ENCODE data around the gene JARID2.
"Not testable (repeated sequence)": the region's sequence is repeated elsewhere in the genome, so short reads cannot be mapped to it uniquely, and the experiment has no call there.

JARID2 gene

DNA sequence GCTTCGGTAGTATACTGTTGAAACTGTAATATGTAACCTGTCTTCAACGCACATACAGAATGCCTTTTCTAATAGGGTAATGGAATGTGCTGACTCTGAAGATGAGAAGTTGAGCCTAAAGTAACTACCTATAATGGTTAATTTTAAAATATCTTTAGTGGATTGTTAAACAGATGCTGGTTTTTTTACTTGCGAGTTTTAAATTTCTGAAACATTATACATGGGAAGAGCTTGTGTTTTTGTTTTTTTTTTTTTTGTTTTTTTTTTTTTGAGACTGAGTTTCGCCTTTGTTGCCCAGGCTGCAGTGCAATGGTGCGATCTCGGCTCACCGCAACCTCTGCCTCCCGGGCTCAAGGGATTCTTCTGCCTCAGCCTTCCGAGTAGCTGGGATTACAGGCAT lies 166.9 kb downstream of the JARID2 start:
- Histone ChIP-seq H3K4me1 (ENCODE audit: insufficient read depth, low read length) (peaks cover 4% of the 10 kb centered on the region), H3K36me3 (ENCODE audit: insufficient read depth, low read length) (no peaks in the 10 kb centered on the region), H3K4me3 (ENCODE audit: low read depth in 1 of 2, low read length in 2 of 2) (no peak overlapping the region), H3K27ac (ENCODE audit: low read depth, low read length) (no peak overlapping the region), H3K9ac (ENCODE audit: low read length) (no peak overlapping the region), H3K9me3 (ENCODE audit: low read length) (no peaks in the 10 kb centered on the region), H3K27me3 (ENCODE audit: control insufficient read depth in 1 of 2, insufficient read depth in 2 of 2, low read length in 2 of 2) (no peaks in the 10 kb centered on the region)

GRCh38 chr6:15413466-15414234 lies 167.8 kb downstream of the JARID2 start:
- Histone ChIP-seq H3K36me3 (ENCODE audit: insufficient read depth, low read length) (no peaks in the 10 kb centered on the region), H3K9me3 (ENCODE audit: low read length) (no peaks in the 10 kb centered on the region), H3K9ac (ENCODE audit: low read length) (no peak overlapping the region), H3K4me3 (ENCODE audit: low read depth in 1 of 2, low read length in 2 of 2) (no peak overlapping the region), H3K4me1 (ENCODE audit: insufficient read depth, low read length) (peaks cover 4% of the 10 kb centered on the region), H3K27ac (ENCODE audit: low read depth, low read length) (no peak overlapping the region), H3K27me3 (ENCODE audit: control insufficient read depth in 1 of 2, insufficient read depth in 2 of 2, low read length in 2 of 2) (no peaks in the 10 kb centered on the region)

GRCh38 chr6:15414235-15414612 lies 168.4 kb downstream of the JARID2 start:
- H3K9me3 ChIP-seq (ENCODE audit: low read length), result no peaks in the 10 kb centered on the region
- H3K4me3 ChIP-seq (ENCODE audit: low read depth in 1 of 2, low read length in 2 of 2), result no peak overlapping the region
- H3K4me1 ChIP-seq (ENCODE audit: insufficient read depth, low read length), result peaks cover 4% of the 10 kb centered on the region
- no peak overlapping the region for H3K9ac ChIP-seq (ENCODE audit: low read length)
- no peaks in the 10 kb centered on the region for H3K36me3 ChIP-seq (ENCODE audit: insufficient read depth, low read length)
- H3K27ac ChIP-seq (ENCODE audit: low read depth, low read length), result no peak overlapping the region
- H3K27me3 ChIP-seq (ENCODE audit: control insufficient read depth in 1 of 2, insufficient read depth in 2 of 2, low read length in 2 of 2), result no peaks in the 10 kb centered on the region

- H3K4me1 ChIP-seq (ENCODE audit: insufficient read depth, low read length); H3K9ac ChIP-seq (ENCODE audit: low read length); H3K9me3 ChIP-seq (ENCODE audit: low read length); H3K36me3 ChIP-seq (ENCODE audit: insufficient read depth, low read length); H3K4me3 ChIP-seq (ENCODE audit: low read depth in 1 of 2, low read length in 2 of 2); H3K27me3 ChIP-seq (ENCODE audit: control insufficient read depth in 1 of 2, insufficient read depth in 2 of 2, low read length in 2 of 2); H3K27ac ChIP-seq (ENCODE audit: low read depth, low read length): not testable (repeated sequence)
Measured at GRCh38 chr6:15415622-15416021, 169.8 kb downstream of the JARID2 start.

GRCh38 chr6:15416932-15417509 lies 171.2 kb downstream of the JARID2 start:
- Histone ChIP-seq H3K36me3 (ENCODE audit: insufficient read depth, low read length) (no peaks in the 10 kb centered on the region), H3K27ac (ENCODE audit: low read depth, low read length) (no peak overlapping the region), H3K9ac (ENCODE audit: low read length) (no peak overlapping the region), H3K4me1 (ENCODE audit: insufficient read depth, low read length) (peaks cover 4% of the 10 kb centered on the region), H3K9me3 (ENCODE audit: low read length) (no peaks in the 10 kb centered on the region), H3K27me3 (ENCODE audit: control insufficient read depth in 1 of 2, insufficient read depth in 2 of 2, low read length in 2 of 2) (no peaks in the 10 kb centered on the region), H3K4me3 (ENCODE audit: low read depth in 1 of 2, low read length in 2 of 2) (no peak overlapping the region)

GRCh38 chr6:15417811-15418210 lies 171.9 kb downstream of the JARID2 start:
- H3K36me3 ChIP-seq (ENCODE audit: insufficient read depth, low read length), result no peaks in the 10 kb centered on the region
- H3K9ac ChIP-seq (ENCODE audit: low read length), result no peak overlapping the region
- no peak overlapping the region for H3K27ac ChIP-seq (ENCODE audit: low read depth, low read length)
- H3K4me1 ChIP-seq (ENCODE audit: insufficient read depth, low read length), result peaks cover 4% of the 10 kb centered on the region
- H3K4me3 ChIP-seq (ENCODE audit: low read depth in 1 of 2, low read length in 2 of 2), result no peak overlapping the region
- H3K9me3 ChIP-seq (ENCODE audit: low read length), result no peaks in the 10 kb centered on the region
- H3K27me3 ChIP-seq (ENCODE audit: control insufficient read depth in 1 of 2, insufficient read depth in 2 of 2, low read length in 2 of 2), result no peaks in the 10 kb centered on the region

DNA sequence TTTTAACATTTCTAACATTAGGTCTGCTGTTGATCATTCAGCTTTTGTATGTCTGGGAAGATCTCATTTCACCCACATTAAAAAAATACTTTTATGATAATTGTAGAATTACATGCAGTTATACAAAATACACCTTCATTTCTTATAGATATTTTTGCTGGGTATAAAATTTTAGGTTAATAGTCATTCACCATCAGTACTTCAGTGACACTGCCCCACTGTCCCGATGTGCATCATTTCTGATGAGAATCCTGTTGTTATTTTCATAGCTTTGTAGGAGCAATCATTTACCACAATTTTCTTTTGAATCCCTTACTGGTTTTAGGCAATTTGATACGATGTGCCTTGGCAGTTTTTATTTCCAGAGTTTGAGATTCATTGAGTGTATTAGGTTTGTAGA lies 173.6 kb downstream of the JARID2 start:
- H3K4me1 ChIP-seq (ENCODE audit: insufficient read depth, low read length), result no peaks in the 10 kb centered on the region
- no peak overlapping the region for H3K27ac ChIP-seq (ENCODE audit: low read depth, low read length)

GRCh38 chr6:15420959-15421438 lies 175.1 kb downstream of the JARID2 start:
- no peaks in the 10 kb centered on the region for H3K36me3 ChIP-seq (ENCODE audit: insufficient read depth, low read length)
- H3K4me1 ChIP-seq (ENCODE audit: insufficient read depth, low read length), result no peaks in the 10 kb centered on the region
- no peak overlapping the region for H3K27ac ChIP-seq (ENCODE audit: low read depth, low read length)
- H3K9me3 ChIP-seq (ENCODE audit: low read length), result no peaks in the 10 kb centered on the region
- no peak overlapping the region for H3K9ac ChIP-seq (ENCODE audit: low read length)
- H3K27me3 ChIP-seq (ENCODE audit: control insufficient read depth in 1 of 2, insufficient read depth in 2 of 2, low read length in 2 of 2), result no peaks in the 10 kb centered on the region
- H3K4me3 ChIP-seq (ENCODE audit: low read depth in 1 of 2, low read length in 2 of 2), result no peak overlapping the region

More for the DNA sequence above, 173.6 kb downstream of the JARID2 start:
- H3K4me3 ChIP-seq (ENCODE audit: low read depth in 1 of 2, low read length in 2 of 2), result no peak overlapping the region
- H3K9me3 ChIP-seq (ENCODE audit: low read length), result no peaks in the 10 kb centered on the region
- no peaks in the 10 kb centered on the region for H3K27me3 ChIP-seq (ENCODE audit: control insufficient read depth in 1 of 2, insufficient read depth in 2 of 2, low read length in 2 of 2)
- no peaks in the 10 kb centered on the region for H3K36me3 ChIP-seq (ENCODE audit: insufficient read depth, low read length)
- H3K9ac ChIP-seq (ENCODE audit: low read length), result no peak overlapping the region

- Histone ChIP-seq H3K27ac (ENCODE audit: low read depth, low read length) (no peak overlapping the region), H3K9me3 (ENCODE audit: low read length) (no peaks in the 10 kb centered on the region), H3K36me3 (ENCODE audit: insufficient read depth, low read length) (no peaks in the 10 kb centered on the region), H3K4me3 (ENCODE audit: low read depth in 1 of 2, low read length in 2 of 2) (no peak overlapping the region), H3K9ac (ENCODE audit: low read length) (no peak overlapping the region), H3K27me3 (ENCODE audit: control insufficient read depth in 1 of 2, insufficient read depth in 2 of 2, low read length in 2 of 2) (no peaks in the 10 kb centered on the region), H3K4me1 (ENCODE audit: insufficient read depth, low read length) (peaks cover 6% of the 10 kb centered on the region)
Measured at GRCh38 chr6:15421945-15422733, 176.3 kb downstream of the JARID2 start.

DNA sequence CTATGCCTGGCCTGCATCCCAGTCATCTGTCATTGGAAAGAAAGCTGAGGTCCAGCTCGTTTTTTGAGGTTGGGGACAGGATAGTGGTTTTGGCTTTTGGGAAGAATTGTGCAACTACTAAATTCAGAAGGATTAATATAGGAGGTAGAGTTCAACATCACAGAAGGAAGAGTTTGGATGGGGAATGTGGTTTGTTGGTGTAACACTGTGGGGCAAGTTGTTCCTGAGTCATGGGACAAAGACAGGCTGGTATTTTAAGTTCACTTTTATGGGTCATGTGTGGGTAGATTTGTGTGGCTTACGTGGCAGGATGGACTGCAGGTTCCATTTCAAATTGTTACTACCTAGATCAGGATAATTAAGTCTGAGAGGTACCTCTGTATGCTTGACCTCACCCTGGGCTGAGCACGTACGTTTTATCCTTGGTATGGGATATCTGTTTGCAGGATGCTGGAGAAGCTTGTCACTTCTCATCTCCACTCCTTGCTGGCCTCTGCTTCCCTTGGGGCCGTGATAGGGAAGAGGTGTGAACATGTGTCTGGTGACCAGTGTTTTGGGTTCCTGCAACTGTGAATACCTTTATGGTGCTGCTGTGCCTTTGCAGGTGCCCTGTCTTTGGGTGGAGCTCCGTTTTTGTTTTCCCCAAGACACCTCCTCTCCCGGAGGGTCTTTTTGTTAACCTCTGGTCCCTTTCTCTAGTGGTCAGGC lies 177.6 kb downstream of the JARID2 start:
- H3K9ac ChIP-seq (ENCODE audit: low read length), result no peak overlapping the region
- H3K27me3 ChIP-seq (ENCODE audit: control insufficient read depth in 1 of 2, insufficient read depth in 2 of 2, low read length in 2 of 2), result no peaks in the 10 kb centered on the region
- no peak overlapping the region for H3K4me3 ChIP-seq (ENCODE audit: low read depth in 1 of 2, low read length in 2 of 2)
- H3K27ac ChIP-seq (ENCODE audit: low read depth, low read length), result no peak overlapping the region
- peaks cover 13% of the 10 kb centered on the region for H3K4me1 ChIP-seq (ENCODE audit: insufficient read depth, low read length)
- H3K36me3 ChIP-seq (ENCODE audit: insufficient read depth, low read length), result no peaks in the 10 kb centered on the region
- no peaks in the 10 kb centered on the region for H3K9me3 ChIP-seq (ENCODE audit: low read length)

GRCh38 chr6:15425947-15426346 lies 180.1 kb downstream of the JARID2 start:
- Histone ChIP-seq H3K36me3 (ENCODE audit: insufficient read depth, low read length) (no peaks in the 10 kb centered on the region), H3K4me1 (ENCODE audit: insufficient read depth, low read length) (peaks cover 22% of the 10 kb centered on the region), H3K27me3 (ENCODE audit: control insufficient read depth in 1 of 2, insufficient read depth in 2 of 2, low read length in 2 of 2) (no peaks in the 10 kb centered on the region), H3K4me3 (ENCODE audit: low read depth in 1 of 2, low read length in 2 of 2) (no peak overlapping the region), H3K9ac (ENCODE audit: low read length) (no peak overlapping the region), H3K9me3 (ENCODE audit: low read length) (no peaks in the 10 kb centered on the region), H3K27ac (ENCODE audit: low read depth, low read length) (no peak overlapping the region)
